ENCODE results near the gene NXPH4. TPM values are rescaled to one million over a fixed set of nuclear protein-coding genes. Genes with fewer than 3 reads are reported as not detected.
A peak's percentile ranks its signal among the peaks of the same experiment; 100 is the strongest.

NXPH4 gene
- total RNA-seq, 1 donor from 2014 or later: 0.53 TPM

- Histone ChIP-seq H3K27me3 (ENCODE audit: control insufficient read depth, insufficient read depth, low read length) (no peaks in the 10 kb centered on the region), H3K36me3 (ENCODE audit: control insufficient read depth, insufficient read depth, low read length) (peaks cover 14% of the 10 kb centered on the region), H3K4me3 (ENCODE audit: low read depth, low read length) (no peak overlapping the region)
- TF ChIP-seq CTCF (IDR thresholded peaks at IDR 0.05; ENCODE audit: insufficient read depth, low read length, severe bottlenecking): no peak
- DNase-seq (ENCODE audit: low read depth): no peak
- no peak for FAIRE-seq
Measured at GRCh38 chr12:57263096-57263495, 46.5 kb downstream of the NXPH4 start.

- DNase-seq (ENCODE audit: low read depth) (no peak), FAIRE-seq (no peak)
- H3K36me3 ChIP-seq (ENCODE audit: control insufficient read depth, insufficient read depth, low read length): peaks cover 14% of the 10 kb centered on the region
- no peaks in the 10 kb centered on the region for H3K27me3 ChIP-seq (ENCODE audit: control insufficient read depth, insufficient read depth, low read length)
- no peak overlapping the region for H3K4me3 ChIP-seq (ENCODE audit: low read depth, low read length)
- no peak for TF ChIP-seq CTCF (IDR thresholded peaks at IDR 0.05; ENCODE audit: insufficient read depth, low read length, severe bottlenecking)
Measured at GRCh38 chr12:57266681-57267080, 50.1 kb downstream of the NXPH4 start.

GRCh38 chr12:57268264-57268663, 51.7 kb downstream of the NXPH4 start:
- FAIRE-seq (no peak), DNase-seq (ENCODE audit: low read depth) (peak; percentile 28)
- Histone ChIP-seq H3K27me3 (ENCODE audit: control insufficient read depth, insufficient read depth, low read length) (no peaks in the 10 kb centered on the region), H3K36me3 (ENCODE audit: control insufficient read depth, insufficient read depth, low read length) (peaks cover 16% of the 10 kb centered on the region), H3K4me3 (ENCODE audit: low read depth, low read length) (no peak overlapping the region)
- TF ChIP-seq CTCF (IDR thresholded peaks at IDR 0.05; ENCODE audit: insufficient read depth, low read length, severe bottlenecking): no peak

- no peaks in the 10 kb centered on the region for H3K27me3 ChIP-seq (ENCODE audit: control insufficient read depth, insufficient read depth, low read length)
- peaks cover 15% of the 10 kb centered on the region for H3K36me3 ChIP-seq (ENCODE audit: control insufficient read depth, insufficient read depth, low read length)
- TF ChIP-seq CTCF (IDR thresholded peaks at IDR 0.05; ENCODE audit: insufficient read depth, low read length, severe bottlenecking): no peak
- H3K4me3 ChIP-seq (ENCODE audit: low read depth, low read length): no peak overlapping the region
- DNase-seq (ENCODE audit: low read depth) (no peak), FAIRE-seq (no peak)
Measured at GRCh38 chr12:57270966-57271470, 54.4 kb downstream of the NXPH4 start.

- DNase-seq (ENCODE audit: low read depth): no peak
- no peak for TF ChIP-seq CTCF (IDR thresholded peaks at IDR 0.05; ENCODE audit: insufficient read depth, low read length, severe bottlenecking)
- FAIRE-seq: no peak
- H3K36me3 ChIP-seq (ENCODE audit: control insufficient read depth, insufficient read depth, low read length): peaks cover 12% of the 10 kb centered on the region
- H3K4me3 ChIP-seq (ENCODE audit: low read depth, low read length): no peak overlapping the region
- H3K27me3 ChIP-seq (ENCODE audit: control insufficient read depth, insufficient read depth, low read length): no peaks in the 10 kb centered on the region
Measured at GRCh38 chr12:57272337-57273151, 56.0 kb downstream of the NXPH4 start.

Measured in bronchial epithelial cell (primary cell).